HepG2 (cell line): ENCODE results near the gene CKLF. TPM values are rescaled to one million over a fixed set of nuclear protein-coding genes. Genes with fewer than 3 reads are reported as not detected.

Experiments
- ATAC-seq: fragments of 200-7000 bp; cut with Tn5 transposase; 3 replicates; pipeline ENCODE4 v1.9.1; 2020; ENCODE audit warnings: mild to moderate bottlenecking, moderate library complexity
- BruUV-seq: library from RNA; stranded (reverse); fragments of 400-500 nt; replicated peaks from 2 replicates; lab custom pipeline; 2021; lab: Mats Ljungman, UMichigan
- CTCF ChIA-PET: fragments of 300-600 bp; formaldehyde crosslinking; extraction: SDS; loops from one replicate; lab custom pipeline; 2021; ENCODE audit warnings: low total read pairs, inconsistent platforms, low intra/inter-chr PET ratio; lab: Yijun Ruan, JAX
- POLR2A ChIA-PET: fragments of 350-600 bp; sonication (Branson Sonifier 250); formaldehyde crosslinking; loops from one replicate; lab custom pipeline; 2020; ENCODE audit warnings: antibody characterized with exemption, inconsistent platforms; lab: Yijun Ruan, JAX
- DNase-seq: peaks from one replicate; pipeline ENCODE4 v3.0.0-alpha.2; 2015; ENCODE audit warnings: low spot score
- FAIRE-seq: peaks from 3 replicates; lab custom pipeline; 2011; peaks lifted over from hg19 to GRCh38; lab: Jason Lieb, UNC
- H2AFZ ChIP-seq: one replicate; pipeline ENCODE4 v1.6.1; 2011; ENCODE audit warnings: low read length, inconsistent platforms
- H3K27ac ChIP-seq: fragments of 300-600 bp; 3 replicates; pipeline ENCODE4 v1.8.0; 2011; ENCODE audit warnings: mixed run types, mild to moderate bottlenecking, mixed read lengths, low read length, inconsistent platforms; ENCODE audit not compliant: insufficient read depth; ENCODE audit errors: extremely low read length
- H3K27me3 ChIP-seq, 2 experiments: fragments of 200-600 bp in 1 of 2; 2 replicates in 1 of 2; 3 replicates in 1 of 2; pipeline versions ENCODE4 v1.6.0 to v1.8.0; 2011; ENCODE audit warnings: low read length in 2 of 2, mild to moderate bottlenecking in 2 of 2, moderate library complexity in 2 of 2, inconsistent platforms in 1 of 2; ENCODE audit not compliant: insufficient read depth in 2 of 2, control insufficient read depth in 1 of 2
- H3K36me3 ChIP-seq, 2 experiments: fragments of 200-600 bp in 1 of 2; replicated peaks in 1 of 2; 2 replicates in 1 of 2; 3 replicates in 1 of 2; pipeline versions ENCODE4 v1.5.1 to v1.8.0; 2011; ENCODE audit warnings: low read length in 2 of 2, inconsistent platforms in 1 of 2; ENCODE audit not compliant: insufficient read depth in 2 of 2, control insufficient read depth in 1 of 2
- H3K4me1 ChIP-seq: 2 replicates; pipeline ENCODE4 v1.5.1; 2012; ENCODE audit warnings: low read length, inconsistent platforms; ENCODE audit not compliant: insufficient read depth
- H3K4me2 ChIP-seq: 2 replicates; pipeline ENCODE4 v1.6.0; 2011; ENCODE audit warnings: low read depth, low read length, inconsistent platforms
- H3K4me3 ChIP-seq, 3 experiments: fragments of 200-600 bp in 1 of 3; sonication (generic), shearing (Covaris generic) in 1 of 3; replicated peaks in 1 of 3; 2 replicates each; pipeline ENCODE4 v1.5.1; 2011 to 2016; ENCODE audit warnings: low read length in 3 of 3, inconsistent platforms in 2 of 3, low read depth in 2 of 3, mild to moderate bottlenecking in 2 of 3, control low read depth in 1 of 3, mixed read lengths in 1 of 3; ENCODE audit not compliant: insufficient read depth in 1 of 3
- H3K79me2 ChIP-seq: one replicate; pipeline ENCODE4 v1.6.1; 2011; ENCODE audit warnings: low read length, inconsistent platforms; ENCODE audit not compliant: insufficient read depth
- H3K9ac ChIP-seq: 2 replicates; pipeline ENCODE4 v1.6.0; 2011; ENCODE audit warnings: mild to moderate bottlenecking, low read depth, low read length, inconsistent platforms; ENCODE audit not compliant: insufficient read depth
- H3K9me3 ChIP-seq: 2 replicates; pipeline ENCODE4 v1.5.1; 2012; ENCODE audit warnings: mild to moderate bottlenecking, low read length
- H4K20me1 ChIP-seq: 2 replicates; pipeline ENCODE4 v1.6.0; 2011; ENCODE audit warnings: inconsistent platforms, mild to moderate bottlenecking, low read length, moderate library complexity; ENCODE audit not compliant: insufficient read depth
- CEBPZ ChIP-seq: IDR thresholded peaks from 2 replicates; pipeline ENCODE4 v1.6.1; 2012; ENCODE audit warnings: low read length, improper control_type of control experiment
- CSRNP1 ChIP-seq: sonication (generic); formaldehyde crosslinking; IDR thresholded peaks from 2 replicates; pipeline ENCODE4 v1.8.1; 2023; ENCODE audit warnings: mild to moderate bottlenecking, missing genetic modification reagents
- IRX3 ChIP-seq: sonication (generic); formaldehyde crosslinking; IDR thresholded peaks from 2 replicates; pipeline ENCODE4 v1.8.1; 2023; ENCODE audit warnings: mild to moderate bottlenecking, low read depth, missing genetic modification reagents, borderline replicate concordance
- KAT7 ChIP-seq: IDR thresholded peaks from 2 replicates; pipeline ENCODE4 v1.6.1; 2018; ENCODE audit warnings: borderline replicate concordance, missing compliant biosample characterization
- MAFF ChIP-seq: IDR thresholded peaks from 2 replicates; pipeline ENCODE4 v1.6.1; 2011; ENCODE audit warnings: low read depth, low read length, improper control_type of control experiment
- MAFK ChIP-seq, 2 experiments: IDR thresholded peaks in 1 of 2; conservative IDR thresholded peaks in 1 of 2; 2 replicates each; pipeline ENCODE4 v1.6.1; 2011; ENCODE audit warnings: improper control_type of control experiment in 2 of 2, low read length in 2 of 2
- MED13 ChIP-seq: sonication (generic); formaldehyde crosslinking; IDR thresholded peaks from 2 replicates; pipeline ENCODE4 v1.5.0; 2020; ENCODE audit warnings: missing genetic modification reagents
- MEIS1 ChIP-seq: sonication (generic); formaldehyde crosslinking; IDR thresholded peaks from 2 replicates; pipeline ENCODE4 v1.9.0; 2021; ENCODE audit warnings: mild to moderate bottlenecking, missing genetic modification reagents, moderate library complexity, borderline replicate concordance
- MNT ChIP-seq: fragments of 450-650 bp; IDR thresholded peaks from 2 replicates; pipeline ENCODE4 v1.6.1; 2016
- NFKBIZ ChIP-seq: IDR thresholded peaks from 2 replicates; pipeline ENCODE4 v1.6.1; 2018; ENCODE audit warnings: missing genetic modification reagents, missing compliant biosample characterization
- TARDBP ChIP-seq: sonication (generic); formaldehyde crosslinking; IDR thresholded peaks from 2 replicates; pipeline ENCODE4 v1.8.0; 2022; ENCODE audit warnings: mild to moderate bottlenecking, missing genetic modification reagents
- TEAD2 ChIP-seq: sonication (generic); formaldehyde crosslinking; IDR thresholded peaks from 2 replicates; pipeline ENCODE4 v1.9.0; 2021; ENCODE audit warnings: missing genetic modification reagents
- ZNF317 ChIP-seq: sonication (generic); formaldehyde crosslinking; IDR thresholded peaks from 2 replicates; pipeline ENCODE4 v1.5.0; 2020; ENCODE audit warnings: mild to moderate bottlenecking, missing genetic modification reagents
- ZNF382 ChIP-seq: sonication (generic); formaldehyde crosslinking; IDR thresholded peaks from 2 replicates; pipeline ENCODE4 v1.5.0; 2020; ENCODE audit warnings: missing genetic modification reagents, mild to moderate bottlenecking, borderline replicate concordance
- ZNF652 ChIP-seq: IDR thresholded peaks from 2 replicates; pipeline ENCODE4 v1.6.1; 2016; ENCODE audit warnings: low read depth, borderline replicate concordance
- ZNF75D ChIP-seq: sonication (generic); formaldehyde crosslinking; IDR thresholded peaks from 2 replicates; pipeline ENCODE4 v1.8.1; 2023; ENCODE audit warnings: missing genetic modification reagents, mild to moderate bottlenecking, borderline replicate concordance
- WGBS: methylation state at CpG from one replicate; pipeline ENCODE4 v1.1.6; 2017; ENCODE audit warnings: low lambda C conversion rate; 5-methylcytosine and 5-hydroxymethylcytosine counted together
- in situ Hi-C: cut with HindIII; loops from 2 replicates; pipeline ENCODE4 v1.10.0; 2017; ENCODE audit warnings: low pct_unique_long_range_greater_than_20kb; ENCODE audit not compliant: extremely low pct_ligation_motif_present
- intact Hi-C: fragments of 100-400 bp; cut with micrococcal nuclease; formaldehyde crosslinking; loops from one replicate; pipeline ENCODE4 v1.10.0; 2022; ENCODE audit not compliant: unreplicated experiment
- polyA plus RNA-seq, 8 experiments: library from polyadenylated mRNA; depleted of rRNA in 3 of 8; stranded (reverse) in 7 of 8; unstranded in 1 of 8; fragments of >200 nt; fragmentation: Illumina TruSeq in 4 of 8; extraction: Trizol in 4 of 8; gene quantifications; 2 replicates each; pipeline versions ENCODE4 v1.2.1 to v1.2.3, GENCODE V29; 2011 to 2016; ENCODE audit warnings: low read depth in 4 of 8, missing spikeins in 1 of 8, mixed read lengths in 1 of 8; ENCODE audit not compliant: insufficient read depth in 1 of 8
- total RNA-seq, 5 experiments: library from RNA; depleted of rRNA; stranded (reverse); fragments of >200 nt; fragmentation: Illumina TruSeq; extraction: Trizol; gene quantifications; 2 replicates each; pipeline ENCODE4 v1.2.3, GENCODE V29; 2016; ENCODE audit warnings: low read depth in 1 of 5

CKLF gene
- total and polyA plus RNA-seq, 2 of the 13 experiments (the other 11 are each of a cell fraction or from before 2014, with no cell fraction given), result 120 to 167 TPM

GRCh38 chr16:66539623-66540469, 12.5 kb upstream of the CKLF start:
- Histone ChIP-seq H3K4me2 (no peak overlapping the region), H3K4me3 (no peak overlapping the region), H2AFZ (no peak overlapping the region)
- 96% methylated on average over 3 of the region's 3 CpGs for WGBS
- DNase-seq, result no peak
- in situ Hi-C loops (no loop called here), intact Hi-C loops (loop anchor here (5.0 kb wide), 1 partner anchor 1332 kb away; the partner anchor contains the start of gene EDC4)
- TF ChIP-seq ZNF317 (CRISPR knock-in tag), result no peak
- TF ChIP-seq KAT7, result no peak
- no peak for TF ChIP-seq ZNF75D (CRISPR knock-in tag)
- TF ChIP-seq MEIS1 (CRISPR knock-in tag), result no peak
- no peak for TF ChIP-seq CEBPZ
- TF ChIP-seq MAFF, result peak; percentile 71
- no peak for TF ChIP-seq MED13 (CRISPR knock-in tag)
- TF ChIP-seq TARDBP (CRISPR knock-in tag), result no peak
- no peak for TF ChIP-seq ZNF382 (CRISPR knock-in tag)
- no peak for TF ChIP-seq NFKBIZ (CRISPR knock-in tag)
- TF ChIP-seq TEAD2 (CRISPR knock-in tag), result no peak
- peak; percentile 67 for TF ChIP-seq ZNF652
- TF ChIP-seq MAFK (conservative IDR thresholded peaks at IDR 0.05 in 1 of 2, IDR thresholded peaks at IDR 0.05 in 1 of 2; ENCODE audit: low read length in 2 of 2), result peak; percentile 85
- TF ChIP-seq CSRNP1 (CRISPR knock-in tag), result no peak
- no peak for TF ChIP-seq IRX3 (CRISPR knock-in tag)
- peak; percentile 42 for TF ChIP-seq MNT
- TF ChIP-seq, all 625 proteins: peak for 4
- ATAC-seq (peak; percentile 21; the same call in 2 of the 3 replicates), FAIRE-seq (no peak)
- BruUV-seq, result no TSS peak
- Histone ChIP-seq H3K27me3 (no peaks in the 10 kb centered on the region), H3K4me1 (peaks cover 13% of the 10 kb centered on the region), H3K79me2 (no peaks in the 10 kb centered on the region), H3K9me3 (no peaks in the 10 kb centered on the region), H3K9ac (no peak overlapping the region), H3K27ac (peak overlapping the region; percentile 5), H3K36me3 (peaks cover 3 to 21% of the 10 kb centered on the region in 2 experiments; a peak in 3 of 5 replicates), H4K20me1 (no peaks in the 10 kb centered on the region)
- POLR2A ChIA-PET, result interaction anchor here (1.1 to 1.4 kb wide), 2 partner anchors 13 to 19 kb away, joined by 4 to 5 read pairs; partner anchors contain the start of gene CKLF
- CTCF ChIA-PET, result no interaction called here
